ENCODE measurements around the gene KDM4C. TPM values are rescaled to one million over a fixed set of nuclear protein-coding genes. Genes with fewer than 3 reads are reported as not detected.

Gene KDM4C
- total RNA-seq, 1 donor from 2014 or later, result 14.2 TPM

DNA sequence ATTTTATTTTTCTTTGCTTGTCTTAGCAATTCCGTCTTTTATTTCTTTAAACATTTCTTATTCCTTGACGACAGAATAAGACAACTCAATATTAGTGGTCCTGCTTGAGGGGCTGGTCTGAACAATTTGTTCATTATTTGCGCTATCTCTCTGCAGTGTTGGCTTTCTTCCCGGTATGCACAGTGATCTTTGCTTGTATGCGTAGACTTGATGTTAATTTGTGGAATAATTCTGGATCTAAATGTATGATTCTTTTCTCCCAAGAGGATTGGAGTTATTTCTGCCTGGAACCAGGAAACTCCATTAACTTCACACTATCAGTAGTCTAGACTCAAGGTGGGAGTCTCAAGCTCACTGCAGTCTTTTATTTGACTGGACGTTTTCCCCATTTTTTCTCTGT, 80.4 kb downstream of the KDM4C start:
- intact Hi-C loops (cut with micrococcal nuclease), result no loop called here
- DNase-seq, result no peak
- ATAC-seq, result no peak

DNA sequence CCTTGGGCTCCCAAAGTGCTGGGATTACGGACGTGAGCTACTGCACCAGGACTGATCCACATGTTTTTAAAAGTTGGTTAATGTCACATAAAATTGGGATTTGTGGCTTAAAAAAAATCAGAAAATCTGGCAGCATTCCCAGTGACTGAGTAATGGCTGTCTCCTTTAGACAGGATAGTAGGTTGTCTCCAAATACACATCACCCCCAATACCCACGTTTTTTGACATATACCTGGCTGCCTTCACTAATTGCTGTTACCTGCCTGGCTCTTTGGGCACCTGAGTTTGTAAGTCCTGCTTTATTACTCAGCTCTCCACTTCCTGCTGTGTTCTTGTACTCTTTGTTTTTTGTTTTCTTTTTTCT, 84.8 kb downstream of the KDM4C start:
- no peak for DNase-seq
- ATAC-seq, result no peak
- intact Hi-C loops (cut with micrococcal nuclease), result no loop called here

DNA sequence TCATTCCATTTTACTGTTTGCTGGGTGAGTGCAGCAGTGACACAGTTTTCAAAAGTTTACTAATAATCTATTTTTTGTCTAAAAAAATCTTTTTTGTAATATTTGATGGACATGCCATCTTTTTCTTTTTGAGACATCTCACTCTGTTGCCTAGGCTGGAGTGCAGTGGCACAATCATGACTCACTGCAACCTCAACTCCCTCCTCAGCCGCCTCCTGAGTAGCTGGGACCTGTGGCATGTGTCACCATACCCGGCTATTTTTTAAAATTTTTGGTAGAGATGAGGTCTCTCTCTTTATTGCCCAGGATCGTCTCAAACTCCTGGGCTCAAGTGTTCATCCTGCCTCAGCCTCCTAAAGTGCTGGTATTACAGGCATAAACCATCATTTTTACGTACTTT, 86.0 kb downstream of the KDM4C start:
- ATAC-seq (no peak), DNase-seq (no peak)
- intact Hi-C loops (cut with micrococcal nuclease), result no loop called here

DNA sequence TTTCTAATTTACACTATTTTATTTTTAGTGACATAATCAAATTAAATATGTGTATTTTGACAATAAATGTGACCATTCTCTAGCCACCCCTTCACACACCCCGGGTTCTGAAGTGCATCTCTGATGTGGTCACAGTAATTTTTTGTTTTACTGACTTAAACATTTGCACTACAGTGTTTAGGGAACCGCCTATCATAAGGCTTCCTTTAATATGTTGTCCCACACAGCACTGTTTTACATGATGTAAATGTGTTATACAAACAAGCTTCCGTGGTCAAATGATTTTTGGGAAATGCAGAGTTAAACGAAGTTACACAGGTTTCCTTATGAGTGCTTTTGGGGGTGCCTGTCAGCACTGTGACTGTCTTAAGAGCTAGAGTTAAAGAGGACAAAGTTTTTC, 86.5 kb downstream of the KDM4C start:
- ATAC-seq (no peak), DNase-seq (no peak)
- intact Hi-C loops (cut with micrococcal nuclease), result no loop called here

DNA sequence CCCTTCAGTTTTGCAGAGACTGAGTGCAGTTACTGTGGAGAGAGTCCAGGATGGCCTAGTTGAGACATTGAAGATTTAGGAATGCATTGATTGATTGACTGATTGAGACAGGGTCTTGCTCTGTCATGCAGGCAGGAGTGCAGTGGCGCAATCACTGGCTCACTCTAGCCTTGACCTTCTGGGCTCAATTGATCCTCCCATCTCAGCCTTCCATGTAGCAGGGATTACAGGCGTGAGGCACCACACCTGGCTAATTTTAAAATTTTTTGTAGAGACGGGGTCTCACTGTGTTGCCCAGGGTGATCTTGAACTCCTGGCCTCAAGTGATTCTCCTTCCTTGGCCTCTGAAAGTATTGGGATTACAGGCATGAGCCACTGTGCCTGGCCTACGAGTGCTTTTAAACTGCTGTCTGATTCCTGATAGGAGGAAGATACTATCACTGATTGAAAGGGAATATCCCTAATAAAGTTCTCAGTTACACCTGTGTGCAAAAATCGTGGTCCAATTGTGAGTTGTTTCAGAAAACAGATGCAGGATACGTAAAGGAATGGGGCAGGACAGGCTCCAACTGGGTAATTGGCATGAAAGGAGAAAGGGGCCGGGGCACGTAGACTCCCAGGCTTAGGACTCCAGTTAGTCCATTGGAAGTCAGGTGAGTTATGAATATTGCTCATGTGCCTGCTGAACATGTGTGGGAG, 87.5 kb downstream of the KDM4C start:
- intact Hi-C loops (cut with micrococcal nuclease), result no loop called here
- ATAC-seq, result no peak

DNA sequence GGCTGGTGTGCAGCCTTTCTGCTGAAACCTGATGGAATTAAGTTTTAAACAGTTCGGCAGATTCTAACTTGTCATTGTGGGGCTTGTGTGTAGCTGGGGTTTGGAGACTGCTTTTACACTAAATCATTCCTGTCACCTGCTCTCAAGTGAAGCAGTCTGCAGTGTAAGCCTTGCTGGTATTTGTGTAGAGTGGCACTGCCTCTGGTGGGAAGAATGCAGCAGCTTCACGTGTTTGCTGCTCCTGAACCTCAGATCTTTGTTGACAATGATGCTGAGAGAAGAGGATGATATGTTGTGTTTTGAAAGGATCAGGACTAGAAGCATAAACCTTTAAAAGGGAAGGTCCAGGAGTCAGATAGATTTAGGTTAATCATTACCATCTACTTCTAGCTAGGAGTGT, 88.1 kb downstream of the KDM4C start:
- intact Hi-C loops (cut with micrococcal nuclease), result no loop called here
- DNase-seq (no peak), ATAC-seq (peak; percentile 71)

More for the DNA sequence above, 87.5 kb downstream of the KDM4C start:
- no peak for DNase-seq

DNA sequence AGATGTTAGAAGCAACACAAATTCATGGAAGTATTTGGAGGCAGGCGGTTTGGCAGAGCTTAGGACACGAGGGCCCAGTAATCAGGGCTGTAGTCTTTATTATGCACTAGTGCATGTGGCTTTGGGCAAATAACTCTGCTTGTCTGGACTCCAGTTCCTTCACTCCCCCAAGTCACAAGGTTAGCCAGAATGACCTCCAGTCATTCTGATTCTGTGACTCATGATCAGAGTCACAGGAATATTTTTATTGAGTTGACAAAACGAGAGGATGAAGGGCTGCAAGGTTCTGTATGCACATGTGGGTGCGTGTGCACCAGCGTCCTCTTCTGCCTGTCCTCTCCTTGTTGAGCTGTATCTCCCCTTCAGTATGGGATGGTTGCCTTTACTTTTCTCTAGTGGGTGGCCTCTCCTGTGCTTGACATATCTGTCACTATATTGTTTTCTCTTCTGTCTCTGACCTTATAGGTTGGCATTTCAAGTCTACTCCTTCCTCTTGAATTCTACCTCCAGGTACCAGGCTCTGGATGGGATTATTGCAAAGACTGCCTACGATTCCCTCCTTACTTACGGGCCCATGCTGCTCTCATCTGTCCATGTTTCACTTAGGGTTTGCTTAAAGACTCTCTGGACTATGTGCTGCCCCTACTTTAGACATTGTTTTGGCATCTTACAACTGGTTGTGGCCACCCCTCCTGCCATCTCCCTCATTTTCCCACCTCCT, 94.6 kb downstream of the KDM4C start:
- no peak for DNase-seq
- peak; percentile 58 for ATAC-seq
- intact Hi-C loops (cut with micrococcal nuclease), result no loop called here

DNA sequence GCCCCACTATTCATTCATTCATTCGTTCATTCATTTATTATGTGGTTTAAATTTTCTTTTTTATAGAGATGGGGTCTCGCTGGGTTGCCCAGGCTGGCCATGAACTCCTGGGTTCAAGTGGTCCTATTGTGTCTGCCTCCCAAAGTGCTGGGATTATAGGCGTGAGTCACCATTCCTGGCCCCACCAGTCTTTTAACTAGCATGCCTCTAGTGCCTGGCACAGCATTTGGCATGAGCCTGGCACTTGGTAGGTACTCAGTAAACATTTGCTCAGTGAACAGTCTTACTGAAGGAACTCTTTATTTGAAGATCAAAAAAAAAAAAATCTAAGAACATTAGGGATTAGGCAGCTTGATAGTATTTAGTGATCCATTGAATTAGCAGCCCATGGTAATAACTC, 98.1 kb downstream of the KDM4C start:
- DNase-seq (no peak), ATAC-seq (no peak)
- intact Hi-C loops (cut with micrococcal nuclease), result no loop called here

DNA sequence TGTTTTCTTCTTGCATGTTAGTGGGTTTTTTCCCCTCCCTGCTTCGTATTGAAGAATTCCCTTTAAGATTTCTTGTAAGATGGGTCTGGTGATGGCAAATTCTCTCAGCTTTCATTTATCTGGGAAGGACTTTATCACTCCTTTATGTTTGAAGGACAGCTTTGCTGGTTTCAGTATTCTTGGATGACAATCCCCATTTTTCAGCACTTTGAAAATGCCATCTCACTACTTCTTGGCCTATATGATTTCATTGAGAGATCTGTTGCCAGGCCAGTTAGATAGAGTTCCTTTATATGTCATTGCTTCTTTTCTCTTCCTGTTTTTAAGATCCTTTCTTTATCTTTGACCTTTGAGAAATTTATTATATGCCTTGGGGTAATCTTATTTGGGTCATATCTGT, 106.3 kb downstream of the KDM4C start:
- DNase-seq, result no peak
- intact Hi-C loops (cut with micrococcal nuclease), result no loop called here
- ATAC-seq, result no peak

DNA sequence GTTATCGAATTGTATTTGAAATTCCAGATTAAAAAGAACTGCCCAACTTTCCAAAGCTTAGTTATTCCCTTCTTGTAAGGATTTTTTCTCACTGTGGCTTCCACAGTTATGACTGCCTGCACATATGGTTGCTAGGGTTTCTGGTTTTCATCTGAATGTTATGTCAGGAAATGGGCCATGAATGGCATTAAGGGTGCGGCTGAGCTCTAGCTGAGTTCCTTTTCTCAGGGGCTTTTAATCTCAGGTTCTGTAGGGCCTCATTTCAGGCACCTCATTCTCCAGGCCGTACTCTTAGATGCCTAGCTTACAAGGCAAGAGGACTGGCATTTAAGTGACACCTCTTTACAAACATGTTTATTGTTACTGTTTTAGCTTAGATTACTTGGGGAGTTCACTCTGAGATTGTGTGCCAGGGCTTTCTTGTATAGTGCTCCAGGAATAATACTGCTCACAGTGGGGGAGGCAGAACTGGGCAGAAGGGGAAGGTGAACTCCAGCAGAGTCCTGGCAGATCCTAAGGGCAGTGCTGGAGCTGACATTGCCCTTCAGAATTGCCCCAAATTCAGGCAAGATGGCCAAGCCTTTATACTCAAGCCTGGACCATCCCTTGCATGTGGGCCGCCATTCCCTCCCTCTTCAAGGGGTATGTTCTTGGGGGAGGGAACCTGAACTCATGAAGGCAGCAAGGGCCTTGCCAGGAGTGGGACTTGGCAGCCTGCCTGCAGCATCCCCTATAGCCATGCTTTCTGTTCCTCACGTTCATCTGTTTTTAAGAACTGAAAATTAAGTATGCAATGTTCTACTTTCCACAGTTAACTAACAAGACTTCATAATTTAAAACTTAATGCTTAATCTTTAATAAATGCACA, 111.5 kb downstream of the KDM4C start:
- DNase-seq, result no peak
- peak; percentile 82 for ATAC-seq
- intact Hi-C loops (cut with micrococcal nuclease), result no loop called here

DNA sequence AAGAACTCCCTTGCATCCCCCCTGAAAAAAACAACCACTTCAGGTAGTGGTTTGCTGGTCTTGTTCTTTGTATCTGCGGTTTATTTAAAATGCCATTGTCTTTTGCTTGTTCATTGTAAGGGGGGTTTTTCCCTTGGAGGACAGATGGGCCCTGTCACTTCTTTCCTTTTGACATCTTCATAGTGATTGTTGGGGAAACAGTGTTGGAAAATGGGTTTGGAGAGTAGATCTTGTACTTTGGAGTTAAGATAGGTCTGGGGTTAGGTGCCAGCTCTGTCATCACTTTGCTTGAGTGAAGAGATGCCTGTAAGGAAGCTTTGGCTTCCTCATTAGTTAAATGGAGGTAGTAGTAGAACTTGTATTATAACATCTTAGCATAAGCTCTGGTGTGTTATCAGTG, 112.4 kb downstream of the KDM4C start:
- DNase-seq (no peak), ATAC-seq (peak; percentile 31)
- intact Hi-C loops (cut with micrococcal nuclease), result no loop called here

DNA sequence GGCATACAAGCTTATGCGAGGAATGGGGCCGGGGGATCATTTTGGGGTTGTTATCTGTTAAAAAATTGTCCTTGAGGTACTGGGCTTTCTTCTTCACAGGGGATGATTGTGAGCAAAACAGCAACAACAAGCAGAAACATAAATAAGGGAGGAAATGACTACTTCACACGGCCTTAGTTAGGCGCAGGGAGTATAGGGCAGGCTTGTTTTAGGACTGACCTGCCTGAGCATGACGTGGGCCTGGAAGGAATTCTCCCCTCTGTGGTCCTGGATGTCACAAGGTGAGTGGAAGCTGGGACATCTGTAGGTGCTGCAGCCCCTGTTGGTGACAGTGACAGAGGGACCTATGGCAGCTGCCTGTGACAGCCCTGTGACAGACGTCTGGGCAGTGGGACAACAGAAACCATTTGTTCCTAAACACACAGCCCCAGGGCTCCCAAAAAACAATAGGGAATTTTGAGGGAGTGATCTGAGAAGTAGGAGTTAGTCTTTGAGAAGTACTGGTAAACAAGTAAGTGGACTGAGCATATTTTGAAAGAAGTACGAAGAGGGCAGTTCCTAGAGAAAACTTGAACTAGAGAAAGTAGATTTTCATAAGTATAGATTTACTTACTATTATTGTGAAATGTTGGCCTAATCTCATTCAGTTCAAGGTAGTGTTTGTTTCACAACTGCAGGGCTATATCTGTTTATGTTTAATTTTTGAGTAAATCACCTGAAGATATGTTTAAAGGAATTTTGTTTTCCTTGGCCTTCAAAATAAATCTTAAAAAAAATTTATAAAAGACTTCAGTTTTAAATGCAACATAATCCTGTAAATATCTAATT, 113.1 kb downstream of the KDM4C start:
- intact Hi-C loops (cut with micrococcal nuclease), result no loop called here
- ATAC-seq (no peak), DNase-seq (no peak)

DNA sequence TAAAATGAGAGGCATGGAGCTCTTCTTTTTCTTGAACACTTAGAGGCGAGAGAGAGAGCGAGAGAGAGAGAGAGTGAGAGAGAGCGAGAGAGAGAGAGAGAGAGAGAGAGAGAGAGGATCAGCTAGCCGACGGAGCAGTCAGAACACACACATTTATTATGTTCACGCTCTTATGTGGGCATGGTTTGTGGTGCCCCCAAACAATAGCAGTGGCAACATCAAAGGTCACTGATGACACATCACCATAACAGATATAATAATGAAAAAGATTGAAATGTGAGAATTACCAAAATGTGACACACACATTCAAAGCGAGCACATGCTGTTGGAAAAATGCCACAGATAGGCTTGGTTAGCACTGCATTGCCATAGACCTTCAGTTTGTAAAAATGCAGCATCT, 116.1 kb downstream of the KDM4C start:
- DNase-seq, result no peak
- ATAC-seq, result no peak
- intact Hi-C loops (cut with micrococcal nuclease), result no loop called here

DNA sequence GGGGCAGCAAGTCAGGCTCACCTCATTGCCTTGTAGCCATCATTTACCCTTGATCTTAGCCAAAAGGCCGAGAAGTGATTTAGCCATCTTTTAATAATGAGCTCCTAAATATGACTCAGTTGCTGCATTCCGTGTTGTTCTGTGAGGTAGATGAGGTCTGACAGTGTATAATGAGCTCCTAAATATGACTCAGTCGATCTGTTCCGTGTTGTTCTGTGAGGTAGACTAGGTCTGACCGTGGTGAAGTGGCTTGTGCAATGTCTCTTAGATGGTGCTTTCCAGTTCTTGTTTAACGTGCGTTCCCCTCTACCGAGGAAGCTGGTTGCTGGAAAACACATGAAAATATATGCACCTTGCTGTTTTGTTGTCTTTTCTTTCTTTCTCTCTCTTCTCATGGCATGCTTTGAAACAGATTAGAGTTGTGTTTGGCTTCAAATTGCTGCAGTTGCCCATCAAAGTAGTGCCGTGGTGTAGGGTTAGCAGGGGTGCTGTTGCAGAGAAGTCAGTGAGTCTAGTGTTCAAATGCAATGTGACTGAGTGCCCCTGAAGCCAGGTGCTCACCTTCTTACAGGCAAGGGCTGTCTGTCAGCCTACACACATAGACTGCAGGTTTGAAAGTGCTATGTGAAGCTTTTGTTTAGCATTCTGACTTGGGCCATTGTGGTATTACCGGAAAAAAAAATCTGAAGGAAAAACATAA, 118.6 kb downstream of the KDM4C start:
- intact Hi-C loops (cut with micrococcal nuclease), result no loop called here
- no peak for ATAC-seq

DNA sequence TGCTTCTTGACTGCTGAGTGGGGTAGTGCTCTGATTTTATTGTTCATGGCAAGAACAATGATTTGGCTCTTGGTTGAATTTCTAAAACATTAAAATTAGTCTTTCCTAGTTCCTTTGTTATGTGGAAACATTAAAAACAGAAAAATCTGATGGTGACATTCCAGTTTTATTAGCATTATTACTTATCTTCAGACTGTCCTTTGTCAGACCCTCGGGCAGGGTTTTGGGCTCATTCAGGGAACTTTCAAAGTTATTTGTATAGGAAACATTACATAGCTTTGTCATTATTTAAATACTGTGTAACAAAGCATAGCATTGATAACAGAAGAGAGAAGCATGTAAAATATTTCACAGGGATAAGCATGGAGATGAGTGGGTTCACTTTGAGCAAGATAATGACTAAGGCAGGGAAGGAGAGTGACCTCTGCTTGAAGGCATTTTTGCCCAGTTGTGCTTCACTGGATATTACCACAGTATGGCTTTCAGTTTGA, 119.9 kb downstream of the KDM4C start:
- ATAC-seq, result no peak
- DNase-seq, result no peak
- intact Hi-C loops (cut with micrococcal nuclease), result no loop called here

More for the DNA sequence above, 118.6 kb downstream of the KDM4C start:
- no peak for DNase-seq

DNA sequence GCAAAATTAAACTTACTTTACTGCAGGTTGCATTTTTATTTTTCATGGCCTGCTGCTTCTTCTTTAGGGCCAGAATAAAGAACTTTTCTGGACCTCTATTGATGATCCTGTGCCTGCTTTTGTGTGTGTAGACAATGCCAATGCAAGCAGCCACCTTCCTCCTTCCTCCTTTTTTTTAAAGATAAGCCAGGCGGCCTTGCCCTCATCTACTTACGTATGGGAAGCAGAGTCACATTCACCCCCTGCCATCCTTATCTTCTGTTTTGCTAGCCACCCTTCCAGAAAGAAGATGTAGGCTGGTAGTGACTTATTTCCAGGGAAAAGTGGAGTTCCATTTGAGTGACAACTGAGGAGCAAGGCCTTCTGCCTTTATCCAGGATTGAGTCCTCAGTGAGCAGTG, 122.9 kb downstream of the KDM4C start:
- intact Hi-C loops (cut with micrococcal nuclease), result no loop called here
- ATAC-seq, result no peak
- no peak for DNase-seq

DNA sequence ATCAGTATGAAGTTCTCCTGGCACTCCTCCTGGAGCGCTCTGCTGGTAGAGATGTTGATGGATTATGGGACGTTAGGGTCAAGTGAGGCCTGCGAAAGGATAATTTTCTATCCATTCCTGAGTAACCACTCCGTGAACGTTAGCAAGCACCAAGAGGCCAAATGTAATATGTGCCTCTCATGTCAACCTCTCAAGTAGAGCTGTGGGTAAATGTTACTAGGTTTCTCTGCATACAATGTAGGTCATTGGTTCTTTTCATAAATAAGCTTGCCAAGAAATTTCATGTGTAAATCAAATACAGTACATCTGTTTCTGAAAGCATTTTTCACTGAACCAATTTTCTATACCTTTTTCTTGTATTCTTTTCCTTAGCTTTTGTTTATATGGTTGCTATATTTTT, 126.3 kb downstream of the KDM4C start:
- intact Hi-C loops (cut with micrococcal nuclease), result no loop called here

DNA sequence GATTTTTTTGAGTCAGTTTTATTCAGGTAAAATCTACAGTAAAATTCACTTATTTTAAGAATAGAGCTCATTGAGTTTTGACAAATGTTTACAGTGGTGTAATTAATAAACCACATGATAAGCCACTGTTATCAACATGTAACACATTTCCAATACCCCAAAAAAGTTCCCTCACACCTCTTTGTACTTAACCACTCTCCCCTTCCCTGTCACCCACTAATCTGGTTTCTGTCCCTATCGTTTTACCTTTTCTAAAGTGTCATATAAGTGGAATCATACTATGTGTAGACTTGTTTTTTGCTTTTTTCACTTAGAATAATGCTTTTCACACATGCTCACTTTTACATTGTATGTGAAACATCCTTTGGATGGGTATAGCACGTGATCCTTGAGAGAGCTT, 127.2 kb downstream of the KDM4C start:
- intact Hi-C loops (cut with micrococcal nuclease), result no loop called here
- DNase-seq (no peak), ATAC-seq (no peak)

More for the DNA sequence above, 126.3 kb downstream of the KDM4C start:
- DNase-seq (no peak), ATAC-seq (no peak)

DNA sequence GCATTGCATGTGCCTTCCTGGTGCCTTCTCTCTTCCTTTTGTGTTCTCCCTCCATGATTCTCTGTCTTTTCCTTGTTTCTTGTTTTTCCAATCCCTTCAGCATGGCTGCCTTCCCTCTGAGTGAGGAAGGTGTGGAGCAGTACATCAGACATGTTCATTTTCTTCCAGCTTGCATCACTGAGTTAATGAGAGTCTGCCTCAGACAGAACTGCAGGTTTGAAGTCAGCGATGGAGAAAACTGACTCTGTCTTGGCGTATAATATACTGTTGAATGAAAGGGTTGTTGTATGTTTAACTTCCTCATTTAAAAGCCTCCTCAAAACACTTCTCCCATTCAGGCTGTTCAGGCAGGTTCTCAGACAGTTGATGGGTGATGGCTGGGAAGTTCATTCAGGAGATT, 129.3 kb downstream of the KDM4C start:
- ATAC-seq, result no peak
- intact Hi-C loops (cut with micrococcal nuclease), result no loop called here

More for the DNA sequence above, 129.3 kb downstream of the KDM4C start:
- DNase-seq, result no peak

Data from left ventricle myocardium superior (tissue), 1 donor.